Head of caudate nucleus (tissue), 42 donors: ENCODE results near the gene KIF17.

Source experiments
- DNase-seq, 42 donors: peaks; one replicate each; pipeline versions ENCODE4 v3.0.0 to v3.0.0-alpha.2; 2020 to 2021; ENCODE audit warnings: mixed read lengths in 7 of 42
- intact Hi-C: fragments of 100-400 bp; cut with DNase I; formaldehyde crosslinking; loops from one replicate; pipeline ENCODE4 v1.15.0; 2022

KIF17 gene

GRCh38 chr1:20717452-20718342 lies at the start of gene KIF17:
KIF17 (minus strand) TSS chr1:20718007; CDS start chr1:20717706, 301 bp downstream.
- peak in 41 of 42 donors; percentile 59 to 91 (median 80) for DNase-seq
- intact Hi-C loops = no loop called here

GRCh38 chr1:20767271-20767670 lies 49.5 kb upstream of the KIF17 start:
- intact Hi-C loops = no loop called here
- no peak for DNase-seq

GRCh38 chr1:20763417-20763816 lies 45.6 kb upstream of the KIF17 start:
- no peak for DNase-seq
- intact Hi-C loops = no loop called here

- intact Hi-C loops = no loop called here
- DNase-seq = no peak
These were observed 42.5 kb upstream of the KIF17 start for GRCh38 chr1:20760322-20760721.

- no peak for DNase-seq
- intact Hi-C loops = no loop called here
These were observed 35.8 kb upstream of the KIF17 start for GRCh38 chr1:20753589-20753988.

- intact Hi-C loops = no loop called here
- DNase-seq = no peak
These were observed 33.7 kb upstream of the KIF17 start for GRCh38 chr1:20751462-20751990.

GRCh38 chr1:20742671-20743070 lies 24.9 kb upstream of the KIF17 start:
- no peak for DNase-seq
- intact Hi-C loops = no loop called here

GRCh38 chr1:20740781-20741180 lies 23.0 kb upstream of the KIF17 start:
- DNase-seq = no peak
- intact Hi-C loops = no loop called here

- intact Hi-C loops = no loop called here
- no peak for DNase-seq
These were observed 21.4 kb upstream of the KIF17 start for GRCh38 chr1:20739225-20739624.

GRCh38 chr1:20735581-20736111 lies 17.8 kb upstream of the KIF17 start:
- intact Hi-C loops = no loop called here
- peak in 7 of 42 donors; percentile 16 to 62 (median 47) for DNase-seq

- intact Hi-C loops = no loop called here
- DNase-seq = peak in 5 of 42 donors; percentile 16 to 40 (median 36)
These were observed 15.7 kb upstream of the KIF17 start for GRCh38 chr1:20733360-20733975.

- intact Hi-C loops = no loop called here
- peak; percentile 44 to 93 (median 73) for DNase-seq
These were observed 15.0 kb upstream of the KIF17 start, which contains the start of gene SH2D5 for GRCh38 chr1:20732588-20733359. SH2D5 (minus strand) TSS chr1:20732703; CDS start chr1:20728044, 4,659 bp downstream.

GRCh38 chr1:20732071-20732587 lies 14.3 kb upstream of the KIF17 start:
- peak; percentile 29 to 91 (median 78) for DNase-seq
- intact Hi-C loops = no loop called here

GRCh38 chr1:20731057-20731991 lies 13.5 kb upstream of the KIF17 start:
- intact Hi-C loops = no loop called here
- peak in 9 of 42 donors; percentile 29 to 58 (median 41) for DNase-seq

GRCh38 chr1:20730690-20731056 lies 12.9 kb upstream of the KIF17 start:
- DNase-seq = peak in 8 of 42 donors; percentile 7 to 39 (median 18)
- intact Hi-C loops = no loop called here

GRCh38 chr1:20729990-20730689 lies 12.3 kb upstream of the KIF17 start:
- intact Hi-C loops = no loop called here
- DNase-seq = peak in 12 of 42 donors; percentile 7 to 40 (median 26)
